Measurements from ENCODE around the gene PRCC.

GRCh38 chr1:156772222-156772621, 4.9 kb downstream of the PRCC start:
- no peak for TF ChIP-seq ZNF274 (IDR thresholded peaks at IDR 0.05; ENCODE audit: low read depth, low read length)
- TF ChIP-seq SUZ12 (IDR thresholded peaks at IDR 0.05; ENCODE audit: extremely low read depth, insufficient read depth, insufficient read length) = no peak
- TF ChIP-seq YY1 (IDR thresholded peaks at IDR 0.05; ENCODE audit: insufficient read depth, insufficient read length) = no peak
